K562 (cell line): ENCODE data around the gene RGL2. TPM values are rescaled to one million over a fixed set of nuclear protein-coding genes. Genes with fewer than 3 reads are reported as not detected.

ENCODE experiments used
- ATAC-seq: fragments of 200-7000 bp; cut with Tn5 transposase; 3 replicates; pipeline ENCODE4 v1.9.1; 2020; ENCODE audit warnings: moderate library complexity
- BruUV-seq: library from RNA; stranded (reverse); fragments of 400-500 nt; replicated peaks from 2 replicates; lab custom pipeline; 2021; lab: Mats Ljungman, UMichigan
- CTCF ChIA-PET: fragments of 300-600 bp; formaldehyde crosslinking; extraction: SDS; loops from one replicate; lab custom pipeline; 2021; ENCODE audit warnings: low intra/inter-chr PET ratio; lab: Yijun Ruan, JAX
- POLR2A ChIA-PET: fragments of 300-600, 350-650 bp; sonication (Branson Sonifier 250); formaldehyde crosslinking; extraction: SDS; loops from one replicate; lab custom pipeline; 2021; ENCODE audit warnings: antibody characterized with exemption, inconsistent platforms; lab: Yijun Ruan, JAX
- DNase-seq, 4 experiments: peaks; one replicate each; pipeline versions ENCODE4 v3.0.0 to v3.0.0-alpha.2; 2011 to 2018; ENCODE audit warnings: low spot score in 3 of 4, mixed read lengths in 3 of 4; ENCODE audit errors: extremely low read depth in 1 of 4
- FAIRE-seq: peaks from 2 replicates; lab custom pipeline; 2011; peaks lifted over from hg19 to GRCh38; lab: Jason Lieb, UNC
- H2AFZ ChIP-seq: 2 replicates; pipeline ENCODE4 v1.6.0; 2011; ENCODE audit warnings: low read depth, low read length, control low read depth, inconsistent platforms
- H3K27ac ChIP-seq: fragments of 200-600 bp; 3 replicates; pipeline ENCODE4 v1.8.0; 2011; ENCODE audit warnings: low read depth, mild to moderate bottlenecking, control low read depth, inconsistent platforms, low read length, moderate library complexity, mixed read lengths; ENCODE audit errors: extremely low read depth
- H3K27me3 ChIP-seq, 2 experiments: fragments of 300-600 bp in 1 of 2; 2 replicates in 1 of 2; 3 replicates in 1 of 2; pipeline versions ENCODE4 v1.6.0 to v1.8.0; 2011; ENCODE audit warnings: inconsistent platforms in 2 of 2, low read length in 2 of 2, mild to moderate bottlenecking in 1 of 2, mixed read lengths in 1 of 2, moderate library complexity in 1 of 2; ENCODE audit not compliant: control insufficient read depth in 2 of 2, insufficient read depth in 2 of 2
- H3K36me3 ChIP-seq: fragments of 300-600 bp; 3 replicates; pipeline ENCODE4 v1.8.0; 2011; ENCODE audit warnings: mild to moderate bottlenecking, low read length, inconsistent platforms; ENCODE audit not compliant: control insufficient read depth, insufficient read depth
- H3K4me1 ChIP-seq, 2 experiments: fragments of 200-600 bp in 1 of 2; replicated peaks in 1 of 2; 2 replicates in 1 of 2; 3 replicates in 1 of 2; pipeline versions ENCODE4 v1.5.1 to v1.8.0; 2011; ENCODE audit warnings: inconsistent platforms in 2 of 2, low read length in 2 of 2, mild to moderate bottlenecking in 1 of 2, mixed read lengths in 1 of 2, moderate library complexity in 1 of 2; ENCODE audit not compliant: control insufficient read depth in 2 of 2, insufficient read depth in 2 of 2
- H3K4me2 ChIP-seq: 2 replicates; pipeline ENCODE4 v1.6.1; 2011; ENCODE audit warnings: low read length, control low read depth, inconsistent platforms, mixed read lengths; ENCODE audit not compliant: insufficient read depth
- H3K4me3 ChIP-seq: fragments of 200-600 bp; sonication (generic), shearing (Covaris generic); 2 replicates; pipeline ENCODE4 v1.5.1; 2016; ENCODE audit warnings: control low read depth, inconsistent platforms
- H3K79me2 ChIP-seq: fragments of 200-600 bp; 3 replicates; pipeline ENCODE4 v1.8.0; 2011; ENCODE audit warnings: low read length, inconsistent platforms; ENCODE audit not compliant: control insufficient read depth, insufficient read depth
- H3K9ac ChIP-seq, 2 experiments: 2 replicates each; pipeline versions ENCODE4 v1.6.0 to v1.6.1; 2011; ENCODE audit warnings: low read depth in 2 of 2, low read length in 2 of 2, control low read depth in 1 of 2, inconsistent platforms in 1 of 2, mild to moderate bottlenecking in 1 of 2, mixed read lengths in 1 of 2; ENCODE audit not compliant: insufficient read depth in 1 of 2
- H3K9me1 ChIP-seq: one replicate; pipeline ENCODE4 v1.6.0; 2011; ENCODE audit warnings: inconsistent platforms, mild to moderate bottlenecking, low read length, moderate library complexity; ENCODE audit not compliant: control insufficient read depth, insufficient read depth
- H3K9me3 ChIP-seq: replicated peaks from 2 replicates; pipeline ENCODE4 v1.5.1; 2011; ENCODE audit warnings: low read depth, low read length, inconsistent platforms; ENCODE audit not compliant: control insufficient read depth, insufficient read depth
- H4K20me1 ChIP-seq: replicated peaks from 2 replicates; pipeline ENCODE4 v1.6.1; 2011; ENCODE audit warnings: low read length, inconsistent platforms, mixed read lengths; ENCODE audit not compliant: control insufficient read depth, insufficient read depth
- ARID1B ChIP-seq: fragments of 450-650 bp; IDR thresholded peaks from 2 replicates; pipeline ENCODE4 v1.6.1; 2016; ENCODE audit warnings: antibody characterized with exemption, mild to moderate bottlenecking, inconsistent platforms
- CREB1 ChIP-seq, 2 experiments: sonication (generic) in 1 of 2; formaldehyde crosslinking in 1 of 2; IDR thresholded peaks; 2 replicates each; pipeline versions ENCODE4 v1.6.1 to v1.8.0; 2012 to 2022; ENCODE audit warnings: inconsistent platforms in 1 of 2, mild to moderate bottlenecking in 1 of 2, missing genetic modification reagents in 1 of 2, moderate library complexity in 1 of 2
- ELF2 ChIP-seq: fragments of 250-450 bp; sonication (Bioruptor Pico); IDR thresholded peaks from 2 replicates; pipeline ENCODE4 v1.5.0; 2021; ENCODE audit warnings: mild to moderate bottlenecking
- GATAD2A ChIP-seq: fragments of 450-650 bp; IDR thresholded peaks from 2 replicates; pipeline ENCODE4 v1.6.1; 2017
- HDAC1 ChIP-seq, 2 experiments: fragments of 450-650 bp; IDR thresholded peaks; 2 replicates each; pipeline ENCODE4 v1.6.1; 2016 to 2017; ENCODE audit warnings: inconsistent platforms in 1 of 2, mild to moderate bottlenecking in 1 of 2, moderate library complexity in 1 of 2
- MAFK ChIP-seq: IDR thresholded peaks from 2 replicates; pipeline ENCODE4 v1.6.1; 2011; ENCODE audit warnings: low read length, improper control_type of control experiment
- MAZ ChIP-seq, 2 experiments: fragments of 450-650 bp in 1 of 2; sonication (generic) in 1 of 2; formaldehyde crosslinking; IDR thresholded peaks in 1 of 2; conservative IDR thresholded peaks in 1 of 2; 2 replicates each; pipeline versions ENCODE4 v1.4.0 to v1.5.0; 2020; ENCODE audit warnings: mild to moderate bottlenecking in 1 of 2, missing genetic modification reagents in 1 of 2
- NFRKB ChIP-seq: fragments of 450-650 bp; IDR thresholded peaks from 2 replicates; pipeline ENCODE4 v1.6.1; 2016; ENCODE audit warnings: low read depth
- PRMT5 ChIP-seq: sonication (generic); formaldehyde crosslinking; IDR thresholded peaks from 2 replicates; pipeline ENCODE4 v1.5.0; 2020; ENCODE audit warnings: missing genetic modification reagents
- RBM39 ChIP-seq: fragments of 200-400 bp; formaldehyde crosslinking; optimal IDR thresholded peaks from 2 replicates; pipeline ENCODE3; 2018; ENCODE audit warnings: low read depth, low read length
- RHOXF2B ChIP-seq: fragments of 250-450 bp; sonication (Bioruptor Pico); conservative IDR thresholded peaks from 2 replicates; pipeline ENCODE4 v1.5.1; 2021
- ZBTB7A ChIP-seq: IDR thresholded peaks from 2 replicates; pipeline ENCODE4 v1.6.1; 2011; ENCODE audit warnings: low read depth, mild to moderate bottlenecking, low read length, moderate library complexity, borderline replicate concordance; ENCODE audit not compliant: control insufficient read depth
- ZNF175 ChIP-seq: fragments of 200-800 bp; sonication (Bioruptor generic); IDR thresholded peaks from 2 replicates; pipeline ENCODE4 v1.6.1; 2016; ENCODE audit warnings: low read depth, mild to moderate bottlenecking, missing genetic modification characterization, missing compliant biosample characterization
- ZNF408 ChIP-seq: fragments of 250-450 bp; sonication (Bioruptor Pico); IDR thresholded peaks from 2 replicates; pipeline ENCODE4 v1.4.0; 2020; ENCODE audit warnings: low read depth, mild to moderate bottlenecking, moderate library complexity
- WGBS: fragments of 100-300 bp; shearing (Covaris generic); methylation state at CpG from one replicate; pipeline ENCODE4 v1.1.6; 2016; ENCODE audit warnings: low coverage, mixed read lengths; ENCODE audit not compliant: insufficient coverage; ENCODE audit errors: missing lambda C conversion rate; 5-methylcytosine and 5-hydroxymethylcytosine counted together
- in situ Hi-C: fragments of 300-500 bp; cut with MboI; formaldehyde crosslinking; loops from 4 replicates; pipeline ENCODE4 v1.15.0; 2018; ENCODE audit warnings: inconsistent platforms, mixed read lengths
- intact Hi-C: fragments of 100-400 bp; cut with micrococcal nuclease; formaldehyde crosslinking; loops from 2 replicates; pipeline ENCODE4 v1.14.2; 2022
- polyA plus RNA-seq, 8 experiments: library from polyadenylated mRNA; depleted of rRNA in 4 of 8; stranded (reverse) in 5 of 8; unstranded in 3 of 8; fragments of >200 nt; fragmentation: Nextera tagmentation in 2 of 8; fragmentation: Illumina TruSeq in 1 of 8; extraction: Ambion mirVana in 2 of 8; extraction: Trizol in 1 of 8; gene quantifications; 2 replicates each; pipeline versions ENCODE4 v1.2.1 to v1.2.3, GENCODE V29; 2011 to 2014; ENCODE audit warnings: inconsistent platforms in 1 of 8, missing spikeins in 1 of 8
- total RNA-seq, 7 experiments: library from RNA; depleted of rRNA in 6 of 7; stranded (reverse); fragments of >200 nt in 6 of 7; fragmentation: Illumina TruSeq in 2 of 7; extraction: Trizol in 2 of 7; gene quantifications; 2 replicates each; pipeline versions ENCODE4 v1.2.1 to v1.2.3, GENCODE V29; 2011 to 2021; ENCODE audit warnings: low replicate concordance in 1 of 7
- TF ChIP-seq, protein P1 (sequence below): fragments of 450-650 bp; IDR thresholded peaks from 2 replicates; pipeline ENCODE4 v1.6.1; 2017; ENCODE audit warnings: mild to moderate bottlenecking, moderate library complexity
- TF ChIP-seq, protein P2 (sequence below): fragments of 450-650 bp; IDR thresholded peaks from 2 replicates; pipeline ENCODE4 v1.6.1; 2016; ENCODE audit warnings: borderline replicate concordance

Gene RGL2
- total and polyA plus RNA-seq, 9 of the 15 experiments (the other 6 are each of a cell fraction or from before 2014, with no cell fraction given), result 1.8 to 57.1 (median 19.5) TPM

DNA sequence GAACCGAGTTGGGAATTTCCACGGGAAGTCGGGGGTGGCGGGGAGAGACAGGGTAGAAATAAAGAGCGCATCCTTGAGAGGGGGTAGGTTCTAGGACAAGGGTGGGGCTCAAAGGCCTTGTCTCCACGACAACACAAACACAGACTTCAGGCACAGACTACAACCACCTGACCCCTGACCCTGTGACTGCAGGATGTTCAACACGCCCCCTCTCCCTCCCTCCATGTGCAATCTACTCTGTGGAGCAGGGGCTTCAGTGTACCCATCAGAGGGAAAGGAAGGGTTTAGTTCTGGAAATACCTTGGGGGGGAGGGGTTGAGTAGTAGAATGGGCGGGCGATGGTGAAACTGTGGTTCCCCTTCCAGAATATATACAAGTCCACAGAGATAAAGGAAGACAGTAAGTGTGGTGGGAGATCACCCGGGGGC is 15.8 kb upstream of the RGL2 start (continued):
- TF ChIP-seq MAFK, result no peak

DNA sequence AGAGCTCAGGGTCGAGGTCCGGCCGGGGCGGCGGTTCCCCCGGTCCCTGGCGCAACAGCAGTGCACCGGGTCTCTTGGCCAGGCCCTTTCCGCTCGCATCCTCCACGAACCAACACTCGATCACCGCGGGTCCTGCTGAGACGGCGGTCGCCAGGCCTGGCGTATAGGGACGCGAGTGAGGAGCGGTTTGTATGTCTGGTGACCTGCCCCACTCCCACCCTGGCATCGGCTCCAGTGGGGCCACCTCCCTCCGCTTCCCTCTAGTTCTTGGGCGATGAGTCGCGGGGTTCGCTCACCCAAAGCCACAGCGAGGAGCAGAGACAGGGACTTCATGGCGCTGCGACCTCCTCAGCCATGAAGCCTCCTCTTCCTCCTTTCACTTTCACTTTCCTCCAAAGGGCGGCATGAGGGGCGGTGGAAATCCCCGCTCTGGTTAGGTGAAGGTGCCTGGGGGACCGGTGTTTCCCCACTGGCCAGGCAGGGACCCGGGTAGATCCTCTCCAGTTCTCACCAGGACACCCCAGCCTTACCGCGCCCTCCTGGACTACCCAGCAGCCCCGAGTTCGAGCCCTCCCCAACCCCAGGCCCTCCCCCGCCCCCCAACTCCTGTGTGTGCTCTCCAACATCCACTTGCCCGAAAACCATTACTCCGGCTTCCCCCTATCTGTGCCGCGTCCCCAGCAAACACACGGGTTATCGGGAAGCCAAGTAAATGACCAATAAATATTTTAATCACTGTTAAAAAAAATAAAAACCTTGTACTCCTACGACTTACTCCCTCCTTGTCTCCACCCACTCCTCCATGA is 15.2 kb upstream of the RGL2 start, which contains the start of gene TAPBP:
TSS of gene TAPBP (minus strand) at position 370 of the 806 bp plus-strand sequence. CDS start at position 333, 37 bp downstream.
- peak within 1 kb of the TSS; percentile 95 for H3K4me2 ChIP-seq
- peak within 1 kb of the TSS; percentile 86 for H2AFZ ChIP-seq
- peaks cover 7% of the 10 kb centered on the region; the same call in 1 of the 2 replicates for H4K20me1 ChIP-seq
- H3K9ac ChIP-seq, result peak within 1 kb of the TSS; percentile 84 to 99
- in situ Hi-C loops (no loop called here), intact Hi-C loops (loop anchor here (1.0 to 2.0 kb wide), 2 partner anchors 15 to 113 kb away; partner anchors contain the start of genes RXRB and SLC39A7)
- CTCF ChIA-PET, result interaction anchor here (0.6 kb wide), 1 partner anchor 11 kb away, joined by 3 read pairs; no protein-coding TSS in a partner anchor
- peak within 1 kb of the TSS; percentile 68 for H3K4me3 ChIP-seq
- H3K4me1 ChIP-seq, result peaks cover 35 to 53% of the 10 kb centered on the region in 2 experiments
- ATAC-seq (peak; percentile 26), FAIRE-seq (no peak), DNase-seq (peak; percentile 60 to 71 (median 62))
- no peaks in the 10 kb centered on the region for H3K9me3 ChIP-seq
- H3K9me1 ChIP-seq, result no peaks in the 10 kb centered on the region
- peaks cover 32% of the 10 kb centered on the region for H3K36me3 ChIP-seq
- 2% methylated on average over 41 of the region's 47 CpGs for WGBS
- TSS peak; percentile 45 for BruUV-seq
- POLR2A ChIA-PET, result interaction anchor here (2.1 to 3.9 kb wide), 3 partner anchors 12 to 24 kb away, joined by 5 to 36 read pairs (median 25); partner anchors contain the start of genes PFDN6, RGL2 and WDR46
- H3K27ac ChIP-seq, result peak within 1 kb of the TSS; percentile 90
- H3K27me3 ChIP-seq, result no peaks in the 10 kb centered on the region
- peaks cover 46% of the 10 kb centered on the region for H3K79me2 ChIP-seq
- TF ChIP-seq MAZ (CRISPR knock-in tag; conservative IDR thresholded peaks at IDR 0.05 in 1 of 2, IDR thresholded peaks at IDR 0.05 in 1 of 2), result peak in 1 of 2 experiments; percentile 45; a peak in 2 of 4 replicates
- no peak for TF ChIP-seq ZNF408
- TF ChIP-seq RBM39, result no peak
- TF ChIP-seq RHOXF2B (CRISPR knock-in tag), result 0 out of 2 replicates have a peak, but pooled peaks have one; percentile 31
- no peak for TF ChIP-seq GATAD2A
- TF ChIP-seq, protein P1, sequence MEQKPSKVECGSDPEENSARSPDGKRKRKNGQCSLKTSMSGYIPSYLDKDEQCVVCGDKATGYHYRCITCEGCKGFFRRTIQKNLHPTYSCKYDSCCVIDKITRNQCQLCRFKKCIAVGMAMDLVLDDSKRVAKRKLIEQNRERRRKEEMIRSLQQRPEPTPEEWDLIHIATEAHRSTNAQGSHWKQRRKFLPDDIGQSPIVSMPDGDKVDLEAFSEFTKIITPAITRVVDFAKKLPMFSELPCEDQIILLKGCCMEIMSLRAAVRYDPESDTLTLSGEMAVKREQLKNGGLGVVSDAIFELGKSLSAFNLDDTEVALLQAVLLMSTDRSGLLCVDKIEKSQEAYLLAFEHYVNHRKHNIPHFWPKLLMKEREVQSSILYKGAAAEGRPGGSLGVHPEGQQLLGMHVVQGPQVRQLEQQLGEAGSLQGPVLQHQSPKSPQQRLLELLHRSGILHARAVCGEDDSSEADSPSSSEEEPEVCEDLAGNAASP, result no peak
- TF ChIP-seq ARID1B, result peak; percentile 11; the same call in 1 of the 2 replicates
- TF ChIP-seq CREB1 (IDR thresholded peaks at IDR 0.05), result no peak
- 0 out of 2 replicates have a peak, but pooled peaks have one; percentile 39 for TF ChIP-seq CREB1 (CRISPR knock-in tag; IDR thresholded peaks at IDR 0.05)
- peak; percentile 35; the same call in 1 of the 2 replicates for TF ChIP-seq ZBTB7A
- peak; percentile 37; the same call in 1 of the 2 replicates for TF ChIP-seq ELF2 (CRISPR knock-in tag)
- peak; percentile 41; the same call in 1 of the 2 replicates for TF ChIP-seq PRMT5
- TF ChIP-seq NFRKB, result peak; percentile 69; the same call in 1 of the 2 replicates
- peak in 1 of 2 experiments; percentile 26; a peak in 1 of 4 replicates for TF ChIP-seq HDAC1 (IDR thresholded peaks at IDR 0.05)
- TF ChIP-seq, protein P2, sequence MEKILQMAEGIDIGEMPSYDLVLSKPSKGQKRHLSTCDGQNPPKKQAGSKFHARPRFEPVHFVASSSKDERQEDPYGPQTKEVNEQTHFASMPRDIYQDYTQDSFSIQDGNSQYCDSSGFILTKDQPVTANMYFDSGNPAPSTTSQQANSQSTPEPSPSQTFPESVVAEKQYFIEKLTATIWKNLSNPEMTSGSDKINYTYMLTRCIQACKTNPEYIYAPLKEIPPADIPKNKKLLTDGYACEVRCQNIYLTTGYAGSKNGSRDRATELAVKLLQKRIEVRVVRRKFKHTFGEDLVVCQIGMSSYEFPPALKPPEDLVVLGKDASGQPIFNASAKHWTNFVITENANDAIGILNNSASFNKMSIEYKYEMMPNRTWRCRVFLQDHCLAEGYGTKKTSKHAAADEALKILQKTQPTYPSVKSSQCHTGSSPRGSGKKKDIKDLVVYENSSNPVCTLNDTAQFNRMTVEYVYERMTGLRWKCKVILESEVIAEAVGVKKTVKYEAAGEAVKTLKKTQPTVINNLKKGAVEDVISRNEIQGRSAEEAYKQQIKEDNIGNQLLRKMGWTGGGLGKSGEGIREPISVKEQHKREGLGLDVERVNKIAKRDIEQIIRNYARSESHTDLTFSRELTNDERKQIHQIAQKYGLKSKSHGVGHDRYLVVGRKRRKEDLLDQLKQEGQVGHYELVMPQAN, result 0 out of 2 replicates have a peak, but pooled peaks have one; percentile 42
- TF ChIP-seq ZNF175 (CRISPR knock-in tag), result 0 out of 2 replicates have a peak, but pooled peaks have one; percentile 50
